Measurements from ENCODE around the gene TACC2.
A peak's percentile ranks its signal among the peaks of the same experiment; 100 is the strongest.

The TACC2 gene

DNA sequence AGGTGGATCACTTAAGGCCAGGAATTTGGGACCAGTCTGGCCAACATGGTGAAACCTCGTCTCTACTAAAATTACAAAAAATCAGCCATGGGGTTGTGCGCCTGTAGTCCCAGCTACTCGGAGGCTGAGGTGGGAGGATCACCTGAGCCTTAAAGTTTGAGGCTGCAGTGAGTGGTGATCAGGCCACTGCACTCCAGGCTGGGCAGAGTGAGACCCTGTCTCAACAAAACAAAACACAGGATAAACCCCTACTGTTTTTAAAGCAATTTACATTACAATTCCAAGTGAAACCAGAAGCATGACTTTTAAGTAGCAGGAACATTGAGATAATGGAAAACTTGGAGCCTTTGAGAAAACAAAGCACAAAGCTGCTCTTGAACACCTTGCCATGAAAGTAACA is 189.7 kb downstream of the TACC2 start:
- no peak for DNase-seq (ENCODE audit: low read depth)
- TF ChIP-seq, protein P1, sequence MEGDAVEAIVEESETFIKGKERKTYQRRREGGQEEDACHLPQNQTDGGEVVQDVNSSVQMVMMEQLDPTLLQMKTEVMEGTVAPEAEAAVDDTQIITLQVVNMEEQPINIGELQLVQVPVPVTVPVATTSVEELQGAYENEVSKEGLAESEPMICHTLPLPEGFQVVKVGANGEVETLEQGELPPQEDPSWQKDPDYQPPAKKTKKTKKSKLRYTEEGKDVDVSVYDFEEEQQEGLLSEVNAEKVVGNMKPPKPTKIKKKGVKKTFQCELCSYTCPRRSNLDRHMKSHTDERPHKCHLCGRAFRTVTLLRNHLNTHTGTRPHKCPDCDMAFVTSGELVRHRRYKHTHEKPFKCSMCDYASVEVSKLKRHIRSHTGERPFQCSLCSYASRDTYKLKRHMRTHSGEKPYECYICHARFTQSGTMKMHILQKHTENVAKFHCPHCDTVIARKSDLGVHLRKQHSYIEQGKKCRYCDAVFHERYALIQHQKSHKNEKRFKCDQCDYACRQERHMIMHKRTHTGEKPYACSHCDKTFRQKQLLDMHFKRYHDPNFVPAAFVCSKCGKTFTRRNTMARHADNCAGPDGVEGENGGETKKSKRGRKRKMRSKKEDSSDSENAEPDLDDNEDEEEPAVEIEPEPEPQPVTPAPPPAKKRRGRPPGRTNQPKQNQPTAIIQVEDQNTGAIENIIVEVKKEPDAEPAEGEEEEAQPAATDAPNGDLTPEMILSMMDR (conservative IDR thresholded peaks at IDR 0.05; ENCODE audit: low read depth, low read length), result no peak
- no peak overlapping the region for H3K4me3 ChIP-seq (ENCODE audit: low read length)

DNA sequence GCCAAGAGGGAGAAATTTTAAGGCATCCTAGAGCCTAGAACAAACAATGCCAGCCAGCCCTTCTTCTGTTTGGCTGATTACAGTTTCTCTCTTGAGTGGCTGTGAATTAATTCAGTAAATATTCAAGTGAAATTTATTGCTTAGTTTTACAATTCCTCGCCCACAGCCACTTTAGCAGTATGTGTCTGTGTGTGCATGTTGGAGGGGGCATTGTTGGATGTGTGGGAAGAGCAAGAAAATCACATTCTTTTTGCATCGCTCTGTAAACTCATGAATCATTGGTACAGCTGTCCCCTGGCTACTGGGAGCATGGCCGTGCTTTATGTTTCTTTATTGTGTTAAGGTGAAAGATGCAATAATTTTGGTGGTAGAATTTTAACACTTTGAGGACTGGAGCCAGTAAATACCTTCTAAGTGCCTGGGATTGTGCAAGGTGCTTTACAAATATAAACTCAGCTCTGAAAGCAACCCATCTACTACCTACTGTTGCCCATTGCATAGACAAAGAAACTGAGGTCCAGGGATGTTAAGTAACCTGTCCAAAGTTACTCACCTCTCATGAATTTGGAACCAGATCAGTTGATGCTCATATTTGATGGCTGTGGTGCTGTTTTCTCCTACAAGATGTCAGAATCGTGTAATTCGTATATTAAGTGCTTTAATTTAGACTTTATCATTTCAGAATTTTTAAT is 192.2 kb downstream of the TACC2 start:
- no peak overlapping the region for H3K4me3 ChIP-seq (ENCODE audit: low read length)
- no peak for DNase-seq (ENCODE audit: low read depth)
- TF ChIP-seq, protein P1 (conservative IDR thresholded peaks at IDR 0.05; ENCODE audit: low read depth, low read length), result no peak

DNA sequence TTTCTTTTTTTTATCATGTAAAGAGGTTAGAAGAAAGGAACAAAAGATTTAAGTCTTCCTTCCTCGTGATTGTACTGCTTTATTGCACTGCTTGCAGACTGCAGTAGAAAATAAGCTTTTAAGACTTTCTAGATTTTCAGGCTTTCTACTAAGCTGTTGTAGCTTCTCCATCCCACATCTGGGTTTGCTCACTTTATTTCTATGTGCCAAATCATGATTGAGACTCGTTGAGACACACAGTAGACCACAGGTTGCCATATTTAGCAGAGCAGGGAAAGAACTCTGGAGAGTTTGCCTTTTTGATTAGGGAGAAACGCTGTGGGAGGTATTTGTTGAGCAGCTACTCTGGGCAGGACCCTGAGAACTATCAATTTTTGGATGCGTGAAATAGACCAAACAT is 192.9 kb downstream of the TACC2 start:
- TF ChIP-seq, protein P1 (conservative IDR thresholded peaks at IDR 0.05; ENCODE audit: low read depth, low read length), result no peak
- DNase-seq (ENCODE audit: low read depth), result no peak
- no peak overlapping the region for H3K4me3 ChIP-seq (ENCODE audit: low read length)

DNA sequence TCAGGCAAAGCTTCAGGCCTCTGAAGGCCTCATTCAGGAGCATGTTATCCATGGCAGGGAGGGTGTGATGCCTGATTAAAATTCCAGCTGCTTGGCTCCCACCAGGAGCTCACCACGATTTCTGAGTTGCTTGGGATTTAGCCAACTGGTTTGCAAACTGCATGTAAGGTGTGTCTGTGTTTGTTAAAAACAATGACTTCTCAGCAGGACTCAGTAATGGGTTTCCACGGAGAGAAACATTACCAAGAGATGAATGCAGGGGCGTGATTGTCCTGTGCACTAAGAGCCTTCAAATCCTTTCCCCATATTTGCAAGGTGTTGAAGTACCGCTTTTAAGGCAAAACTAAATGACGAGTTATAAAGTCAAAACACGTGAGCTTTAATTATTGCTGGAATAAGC is 193.3 kb downstream of the TACC2 start:
- TF ChIP-seq, protein P1 (conservative IDR thresholded peaks at IDR 0.05; ENCODE audit: low read depth, low read length), result no peak

DNA sequence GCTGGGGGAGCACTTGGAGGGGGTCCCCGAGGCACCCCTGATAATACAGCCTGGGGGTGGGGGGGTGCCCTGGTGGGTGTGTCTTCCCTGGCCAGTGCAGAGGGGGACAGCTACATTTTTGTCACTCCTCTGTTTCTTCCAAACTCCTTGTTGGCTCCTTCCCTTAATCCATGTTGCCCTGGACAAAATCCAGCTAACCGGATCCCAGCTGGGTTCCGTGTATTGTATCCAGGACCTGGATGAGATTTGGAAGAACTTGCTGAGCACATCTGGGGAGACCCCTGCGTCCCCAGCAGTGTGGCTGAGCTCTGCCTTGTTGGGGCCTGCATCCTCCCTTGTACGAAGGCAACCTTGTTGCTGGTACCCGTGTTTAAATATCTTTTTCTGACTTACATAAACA is 195.3 kb downstream of the TACC2 start:
- H3K4me3 ChIP-seq (ENCODE audit: low read length), result no peak overlapping the region
- no peak for DNase-seq (ENCODE audit: low read depth)
- TF ChIP-seq, protein P1 (conservative IDR thresholded peaks at IDR 0.05; ENCODE audit: low read depth, low read length), result no peak

More for the DNA sequence above, 193.3 kb downstream of the TACC2 start:
- peak; percentile 64 for DNase-seq (ENCODE audit: low read depth)
- H3K4me3 ChIP-seq (ENCODE audit: low read length), result no peak overlapping the region

DNA sequence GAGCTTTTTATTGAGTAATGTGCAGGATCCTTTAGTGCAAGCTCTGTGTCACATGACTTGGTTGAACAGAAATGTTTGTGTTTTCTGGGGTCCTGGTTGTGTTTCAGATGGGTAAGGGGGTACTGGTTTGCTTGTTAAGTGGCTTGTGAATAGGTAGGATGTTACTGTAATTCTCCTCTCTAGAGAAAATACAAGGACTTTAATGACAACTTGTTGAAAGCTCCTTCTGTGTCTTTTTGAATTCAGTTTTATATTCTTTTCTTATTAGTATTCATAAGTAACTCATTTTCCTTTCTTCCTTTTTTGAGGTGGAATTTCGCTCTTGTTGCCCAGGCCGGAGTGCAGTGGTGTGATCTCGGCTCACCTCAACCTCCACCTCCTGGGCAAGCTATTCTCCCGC is 196.7 kb downstream of the TACC2 start:
- DNase-seq (ENCODE audit: low read depth), result no peak
- H3K4me3 ChIP-seq (ENCODE audit: low read length), result no peak overlapping the region
- TF ChIP-seq, protein P1 (conservative IDR thresholded peaks at IDR 0.05; ENCODE audit: low read depth, low read length), result no peak

All from retinal pigment epithelial cell (primary cell).